Chondrocyte (in vitro differentiated cells): Measurements from ENCODE around the gene C15orf39. TPM values are rescaled to one million over a fixed set of nuclear protein-coding genes. Genes with fewer than 3 reads are reported as not detected.

Experiments used
- DNase-seq: peaks from one replicate; pipeline ENCODE4 v3.0.0; 2021; ENCODE audit warnings: mixed read lengths, low spot score
- H3K27ac Mint-ChIP-seq: one replicate; pipeline ENCODE4 v1.8.0; 2021; ENCODE audit warnings: mild to moderate bottlenecking, moderate library complexity, mixed read lengths; ENCODE audit not compliant: unreplicated experiment
- H3K27me3 Mint-ChIP-seq: 2 replicates; pipeline ENCODE4 v1.8.0; 2021; ENCODE audit warnings: low read depth, mixed read lengths
- H3K36me3 Mint-ChIP-seq: 2 replicates; pipeline ENCODE4 v1.8.0; 2021; ENCODE audit warnings: low read depth, mixed read lengths
- H3K4me1 Mint-ChIP-seq: 2 replicates; pipeline ENCODE4 v1.8.0; 2021; ENCODE audit warnings: low read depth, mild to moderate bottlenecking, mixed read lengths
- H3K4me3 Mint-ChIP-seq: one replicate; pipeline ENCODE4 v1.8.0; 2021; ENCODE audit warnings: mild to moderate bottlenecking, moderate library complexity, mixed read lengths; ENCODE audit not compliant: unreplicated experiment
- H3K9me3 Mint-ChIP-seq: 2 replicates; pipeline ENCODE4 v1.8.0; 2021; ENCODE audit warnings: low read depth, mixed read lengths
- total RNA-seq: library from RNA; stranded (reverse); gene quantifications from 3 replicates; pipeline ENCODE4 v1.2.1, GENCODE V29; 2021
- TF ChIP-seq, protein P1 (sequence below): fragments of 200-600 bp; sonication (generic); IDR thresholded peaks from 2 replicates; pipeline ENCODE4 v1.5.0; 2021; ENCODE audit warnings: antibody characterized with exemption, mild to moderate bottlenecking, moderate library complexity

The C15orf39 gene
- total RNA-seq, 1 donor from 2014 or later: 33.4 TPM

DNA sequence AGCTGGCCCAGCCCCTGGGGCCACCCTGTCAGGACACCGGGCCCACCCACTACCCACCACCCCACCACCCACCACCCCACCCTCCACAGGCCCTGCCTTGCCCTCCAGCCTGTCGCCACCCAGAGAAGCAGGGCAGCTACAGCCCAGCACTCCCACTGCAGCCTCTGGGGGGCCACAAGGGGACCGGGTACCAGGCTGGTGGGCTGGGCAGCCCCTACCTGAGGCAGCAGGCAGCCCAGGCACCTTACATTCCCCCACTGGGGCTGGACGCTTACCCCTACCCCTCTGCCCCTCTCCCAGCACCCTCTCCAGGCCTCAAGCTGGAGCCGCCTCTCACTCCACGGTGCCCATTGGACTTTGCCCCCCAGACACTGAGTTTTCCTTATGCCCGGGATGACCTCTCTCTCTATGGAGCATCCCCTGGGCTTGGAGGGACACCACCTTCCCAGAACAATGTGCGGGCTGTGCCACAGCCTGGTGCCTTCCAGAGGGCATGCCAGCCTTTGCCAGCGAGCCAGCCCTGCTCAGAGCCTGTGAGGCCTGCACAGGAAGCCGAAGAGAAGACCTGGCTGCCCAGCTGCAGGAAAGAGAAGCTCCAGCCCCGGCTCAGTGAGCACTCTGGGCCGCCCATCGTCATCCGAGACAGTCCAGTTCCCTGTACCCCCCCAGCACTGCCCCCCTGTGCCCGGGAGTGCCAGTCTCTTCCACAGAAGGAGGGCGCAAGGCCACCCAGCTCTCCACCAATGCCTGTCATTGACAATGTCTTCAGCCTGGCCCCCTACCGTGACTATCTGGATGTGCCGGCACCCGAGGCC is 5.3 kb downstream of the C15orf39 start:
- Mint-ChIP-seq H3K4me3 (no peak overlapping the region), H3K4me1 (peaks cover 28% of the 10 kb centered on the region), H3K27ac (no peak overlapping the region), H3K36me3 (peaks cover 17% of the 10 kb centered on the region), H3K9me3 (no peaks in the 10 kb centered on the region), H3K27me3 (no peaks in the 10 kb centered on the region)
- DNase-seq: no peak
- TF ChIP-seq, protein P1, sequence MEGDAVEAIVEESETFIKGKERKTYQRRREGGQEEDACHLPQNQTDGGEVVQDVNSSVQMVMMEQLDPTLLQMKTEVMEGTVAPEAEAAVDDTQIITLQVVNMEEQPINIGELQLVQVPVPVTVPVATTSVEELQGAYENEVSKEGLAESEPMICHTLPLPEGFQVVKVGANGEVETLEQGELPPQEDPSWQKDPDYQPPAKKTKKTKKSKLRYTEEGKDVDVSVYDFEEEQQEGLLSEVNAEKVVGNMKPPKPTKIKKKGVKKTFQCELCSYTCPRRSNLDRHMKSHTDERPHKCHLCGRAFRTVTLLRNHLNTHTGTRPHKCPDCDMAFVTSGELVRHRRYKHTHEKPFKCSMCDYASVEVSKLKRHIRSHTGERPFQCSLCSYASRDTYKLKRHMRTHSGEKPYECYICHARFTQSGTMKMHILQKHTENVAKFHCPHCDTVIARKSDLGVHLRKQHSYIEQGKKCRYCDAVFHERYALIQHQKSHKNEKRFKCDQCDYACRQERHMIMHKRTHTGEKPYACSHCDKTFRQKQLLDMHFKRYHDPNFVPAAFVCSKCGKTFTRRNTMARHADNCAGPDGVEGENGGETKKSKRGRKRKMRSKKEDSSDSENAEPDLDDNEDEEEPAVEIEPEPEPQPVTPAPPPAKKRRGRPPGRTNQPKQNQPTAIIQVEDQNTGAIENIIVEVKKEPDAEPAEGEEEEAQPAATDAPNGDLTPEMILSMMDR: no peak

DNA sequence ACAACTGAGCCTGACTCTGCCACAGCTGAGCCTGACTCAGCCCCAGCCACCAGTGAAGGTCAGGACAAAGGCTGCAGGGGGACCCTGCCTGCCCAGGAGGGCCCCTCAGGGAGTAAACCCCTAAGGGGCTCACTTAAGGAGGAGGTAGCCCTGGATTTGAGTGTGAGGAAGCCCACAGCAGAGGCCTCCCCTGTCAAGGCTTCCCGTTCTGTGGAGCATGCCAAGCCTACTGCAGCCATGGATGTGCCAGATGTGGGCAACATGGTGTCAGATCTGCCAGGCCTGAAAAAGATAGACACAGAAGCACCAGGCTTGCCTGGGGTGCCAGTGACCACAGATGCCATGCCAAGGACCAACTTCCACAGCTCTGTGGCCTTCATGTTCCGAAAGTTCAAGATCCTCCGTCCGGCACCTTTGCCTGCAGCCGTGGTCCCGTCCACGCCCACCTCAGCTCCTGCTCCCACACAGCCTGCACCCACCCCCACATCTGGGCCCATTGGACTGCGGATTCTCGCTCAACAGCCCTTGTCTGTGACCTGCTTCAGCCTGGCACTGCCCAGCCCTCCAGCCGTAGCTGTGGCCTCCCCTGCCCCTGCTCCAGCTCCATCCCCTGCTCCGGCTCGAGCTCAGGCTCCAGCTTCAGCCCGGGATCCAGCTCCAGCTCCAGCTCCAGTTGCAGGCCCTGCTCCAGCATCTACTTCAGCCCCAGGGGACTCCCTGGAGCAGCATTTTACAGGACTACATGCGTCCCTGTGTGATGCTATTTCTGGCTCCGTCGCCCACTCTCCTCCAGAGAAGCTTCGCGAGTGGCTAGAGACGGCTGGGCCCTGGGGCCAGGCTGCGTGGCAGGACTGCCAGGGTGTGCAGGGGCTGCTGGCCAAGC is 6.2 kb downstream of the C15orf39 start:
- Mint-ChIP-seq H3K27me3 (no peaks in the 10 kb centered on the region), H3K27ac (no peak overlapping the region), H3K36me3 (peaks cover 22% of the 10 kb centered on the region), H3K4me3 (no peak overlapping the region), H3K4me1 (peaks cover 28% of the 10 kb centered on the region), H3K9me3 (no peaks in the 10 kb centered on the region)
- no peak for DNase-seq
- TF ChIP-seq, protein P1: no peak

DNA sequence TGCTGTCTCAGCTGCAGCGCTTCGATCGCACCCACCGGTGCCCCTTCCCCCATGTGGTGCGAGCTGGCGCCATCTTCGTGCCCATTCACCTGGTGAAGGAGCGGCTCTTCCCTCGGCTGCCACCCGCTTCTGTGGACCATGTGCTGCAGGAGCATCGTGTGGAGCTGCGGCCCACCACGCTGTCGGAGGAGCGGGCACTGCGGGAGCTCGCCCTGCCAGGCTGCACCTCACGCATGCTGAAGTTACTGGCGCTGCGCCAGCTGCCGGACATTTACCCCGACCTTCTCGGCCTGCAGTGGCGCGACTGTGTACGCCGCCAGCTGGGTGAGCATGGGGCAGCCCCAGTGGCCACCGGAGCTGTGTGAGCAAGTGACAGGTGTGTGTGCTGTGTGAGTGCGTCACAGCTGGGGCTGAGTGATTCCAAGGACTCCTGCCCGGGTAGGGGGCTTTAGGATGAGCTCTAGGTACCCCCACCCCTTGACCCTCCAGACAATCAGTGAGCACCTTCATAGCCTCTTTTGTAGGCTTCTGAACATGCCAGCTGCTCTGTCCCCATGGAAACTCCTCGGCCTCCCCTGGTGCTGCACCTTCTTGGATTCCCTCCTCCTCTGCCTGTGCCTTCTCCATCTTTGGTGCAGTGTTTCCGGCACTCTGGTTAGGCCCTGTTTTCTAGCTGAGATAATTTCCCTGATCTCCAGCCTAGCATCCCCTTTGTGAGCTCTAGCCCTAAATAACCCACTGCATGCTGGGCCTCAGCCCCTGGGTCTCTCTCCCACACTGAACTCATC is 7.0 kb downstream of the C15orf39 start:
- no peak for DNase-seq
- H3K27ac Mint-ChIP-seq: no peak overlapping the region
- no peaks in the 10 kb centered on the region for H3K27me3 Mint-ChIP-seq
- H3K9me3 Mint-ChIP-seq: no peaks in the 10 kb centered on the region
- peaks cover 21% of the 10 kb centered on the region for H3K4me1 Mint-ChIP-seq
- peaks cover 22% of the 10 kb centered on the region for H3K36me3 Mint-ChIP-seq
- no peak overlapping the region for H3K4me3 Mint-ChIP-seq
- TF ChIP-seq, protein P1: no peak

DNA sequence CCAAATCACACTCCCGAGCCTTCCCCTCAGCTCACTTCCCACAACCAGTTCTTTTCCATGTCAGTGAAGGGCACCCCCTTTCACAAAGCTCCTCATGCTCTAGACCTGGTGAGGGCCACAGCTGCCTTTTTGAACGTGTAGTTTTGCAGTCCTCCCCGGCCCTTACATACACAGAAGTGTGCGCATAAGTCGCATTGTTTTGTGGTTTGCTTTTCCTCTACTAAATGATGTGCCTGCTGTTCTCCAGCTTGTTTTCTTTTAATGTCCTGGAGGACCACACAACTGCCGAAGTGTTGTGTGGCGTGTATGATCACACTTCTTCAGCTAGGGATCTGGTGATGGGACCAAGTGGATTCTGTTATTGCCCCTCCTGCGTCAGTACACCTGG is 7.6 kb downstream of the C15orf39 start:
- TF ChIP-seq, protein P1: no peak
- no peaks in the 10 kb centered on the region for H3K27me3 Mint-ChIP-seq
- no peak overlapping the region for H3K27ac Mint-ChIP-seq
- DNase-seq: no peak
- peaks cover 22% of the 10 kb centered on the region for H3K36me3 Mint-ChIP-seq
- no peak overlapping the region for H3K4me3 Mint-ChIP-seq
- peaks cover 15% of the 10 kb centered on the region for H3K4me1 Mint-ChIP-seq
- H3K9me3 Mint-ChIP-seq: no peaks in the 10 kb centered on the region

DNA sequence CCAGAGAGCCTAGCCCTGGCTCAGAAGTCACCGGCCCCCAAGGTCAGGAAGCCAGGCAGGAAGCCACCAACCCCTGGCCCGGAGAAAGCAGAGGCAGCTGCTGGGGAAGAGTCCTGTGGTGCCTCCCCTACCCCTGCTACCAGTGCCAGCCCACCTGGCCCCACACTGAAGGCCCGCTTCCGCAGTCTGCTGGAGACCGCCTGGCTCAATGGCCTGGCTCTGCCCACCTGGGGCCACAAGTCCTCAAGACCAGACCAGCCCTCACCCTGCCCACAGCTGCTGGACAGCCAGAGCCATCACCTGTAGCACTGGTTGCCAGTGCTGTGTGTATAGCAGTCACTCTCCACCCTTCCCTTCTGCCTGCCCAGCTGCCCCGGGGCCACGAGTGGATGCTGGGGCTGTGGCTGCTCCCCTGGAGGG is 9.1 kb downstream of the C15orf39 start:
- DNase-seq: no peak
- TF ChIP-seq, protein P1: no peak
- Mint-ChIP-seq H3K9me3 (no peaks in the 10 kb centered on the region), H3K4me3 (no peak overlapping the region), H3K36me3 (peaks cover 22% of the 10 kb centered on the region), H3K27me3 (no peaks in the 10 kb centered on the region), H3K27ac (no peak overlapping the region), H3K4me1 (peaks cover 2% of the 10 kb centered on the region)
